Mesendoderm (in vitro differentiated cells): ENCODE measurements around the gene DSE.
A peak's percentile ranks its signal among the peaks of the same experiment; 100 is the strongest.

Experiments used
- DNase-seq: peaks from one replicate; pipeline ENCODE4 v3.0.0; 2013
- H2AK5ac ChIP-seq: 2 replicates; pipeline ENCODE4 v1.6.1; 2013; ENCODE audit warnings: low read length, inconsistent platforms
- H2BK120ac ChIP-seq: 2 replicates; pipeline ENCODE4 v1.6.1; 2013; ENCODE audit warnings: low read depth, mild to moderate bottlenecking, low read length, moderate library complexity, mixed read lengths
- H2BK15ac ChIP-seq: replicated peaks from 2 replicates; pipeline ENCODE4 v1.6.1; 2013; ENCODE audit warnings: low read depth, mild to moderate bottlenecking, moderate library complexity
- H2BK5ac ChIP-seq: 2 replicates; pipeline ENCODE4 v1.6.1; 2013; ENCODE audit warnings: low read length, inconsistent platforms
- H3K18ac ChIP-seq: 2 replicates; pipeline ENCODE4 v1.6.1; 2013; ENCODE audit warnings: mild to moderate bottlenecking, low read length, mixed read lengths
- H3K23ac ChIP-seq: one replicate; pipeline ENCODE4 v1.6.1; 2013; ENCODE audit warnings: low read length
- H3K27ac ChIP-seq: 2 replicates; pipeline ENCODE4 v1.5.1; 2013; ENCODE audit warnings: low read depth, mild to moderate bottlenecking, inconsistent platforms, low read length, moderate library complexity
- H3K27me3 ChIP-seq: 2 replicates; pipeline ENCODE4 v1.6.1; 2013; ENCODE audit warnings: low read length, control low read depth, mild to moderate bottlenecking, inconsistent platforms; ENCODE audit not compliant: insufficient read depth, poor library complexity
- H3K36me3 ChIP-seq: 2 replicates; pipeline ENCODE4 v1.6.1; 2013; ENCODE audit warnings: low read length, inconsistent platforms; ENCODE audit not compliant: control insufficient read depth, insufficient read depth
- H3K4ac ChIP-seq: one replicate; pipeline ENCODE4 v1.6.1; 2013; ENCODE audit warnings: low read depth, mild to moderate bottlenecking, low read length, moderate library complexity
- H3K4me1 ChIP-seq: 2 replicates; pipeline ENCODE4 v1.6.1; 2013; ENCODE audit warnings: low read depth, low read length, inconsistent platforms; ENCODE audit not compliant: control insufficient read depth
- H3K4me2 ChIP-seq: 2 replicates; pipeline ENCODE4 v1.6.1; 2013; ENCODE audit warnings: low read length
- H3K4me3 ChIP-seq: 2 replicates; pipeline ENCODE4 v1.5.1; 2013; ENCODE audit warnings: mild to moderate bottlenecking, low read length
- H3K56ac ChIP-seq: one replicate; pipeline ENCODE4 v1.6.1; 2013; ENCODE audit warnings: low read length
- H3K79me1 ChIP-seq: 2 replicates; pipeline ENCODE4 v1.6.1; 2013; ENCODE audit warnings: low read length, inconsistent platforms
- H3K79me2 ChIP-seq: 2 replicates; pipeline ENCODE4 v1.6.1; 2013; ENCODE audit warnings: mild to moderate bottlenecking, low read length; ENCODE audit not compliant: control insufficient read depth, insufficient read depth
- H3K9ac ChIP-seq: 2 replicates; pipeline ENCODE4 v1.6.1; 2013; ENCODE audit warnings: low read length, inconsistent platforms
- H4K5ac ChIP-seq: one replicate; pipeline ENCODE4 v1.6.1; 2013; ENCODE audit warnings: low read length
- H4K8ac ChIP-seq: one replicate; pipeline ENCODE4 v1.6.1; 2013; ENCODE audit warnings: low read depth, mild to moderate bottlenecking, control low read depth, low read length, moderate library complexity
- WGBS: extraction: QIAGEN DNeasy Blood & Tissue Kit; methylation state at CpG from one replicate; pipeline ENCODE4 v1.1.7; 2013; ENCODE audit warnings: low lambda C conversion rate, missing lambda C conversion rate; ENCODE audit not compliant: insufficient coverage; ENCODE audit errors: extremely low coverage; 5-methylcytosine and 5-hydroxymethylcytosine counted together

Gene DSE

GRCh38 chr6:116406678-116407345, 36.1 kb downstream of the DSE start:
- H3K4me1 ChIP-seq: no peaks in the 10 kb centered on the region
- H3K79me1 ChIP-seq: peaks cover 12% of the 10 kb centered on the region
- peaks cover 12% of the 10 kb centered on the region for H3K79me2 ChIP-seq
- no peak overlapping the region for H3K9ac ChIP-seq
- DNase-seq: no peak
- H3K27ac ChIP-seq: no peak overlapping the region
- no peak overlapping the region for H3K4me2 ChIP-seq
- 100% methylated on average over 1 of the region's 4 CpGs for WGBS
- no peak overlapping the region for H3K23ac ChIP-seq
- no peak overlapping the region for H2BK5ac ChIP-seq
- H4K5ac ChIP-seq: no peak overlapping the region
- no peak overlapping the region for H2BK15ac ChIP-seq
- no peak overlapping the region for H3K18ac ChIP-seq
- H3K4me3 ChIP-seq: no peak overlapping the region
- peak overlapping the region; percentile 12 for H3K4ac ChIP-seq
- H3K36me3 ChIP-seq: no peaks in the 10 kb centered on the region
- H3K56ac ChIP-seq: no peak overlapping the region
- no peak overlapping the region for H2BK120ac ChIP-seq
- H2AK5ac ChIP-seq: no peak overlapping the region
- H3K27me3 ChIP-seq: no peaks in the 10 kb centered on the region
- no peak overlapping the region for H4K8ac ChIP-seq

- no peak overlapping the region for H3K4ac ChIP-seq
- H3K56ac ChIP-seq: no peak overlapping the region
- no peak overlapping the region for H3K4me3 ChIP-seq
- H2BK5ac ChIP-seq: no peak overlapping the region
- no peak overlapping the region for H3K9ac ChIP-seq
- peaks cover 17% of the 10 kb centered on the region for H3K79me2 ChIP-seq
- no peak for DNase-seq
- no peak overlapping the region for H4K5ac ChIP-seq
- H4K8ac ChIP-seq: no peak overlapping the region
- H3K18ac ChIP-seq: no peak overlapping the region
- peaks cover 18% of the 10 kb centered on the region for H3K79me1 ChIP-seq
- H2BK15ac ChIP-seq: no peak overlapping the region
- H3K4me1 ChIP-seq: no peaks in the 10 kb centered on the region
- no peak overlapping the region for H3K23ac ChIP-seq
- H3K36me3 ChIP-seq: no peaks in the 10 kb centered on the region
- H3K27me3 ChIP-seq: no peaks in the 10 kb centered on the region
- no peak overlapping the region for H2BK120ac ChIP-seq
- H3K27ac ChIP-seq: no peak overlapping the region
- no peak overlapping the region for H3K4me2 ChIP-seq
- no peak overlapping the region for H2AK5ac ChIP-seq
- no CpG with 5 or more reads among the region's 4 CpGs for WGBS
Measured at GRCh38 chr6:116408491-116408890, 37.7 kb downstream of the DSE start.

- Histone ChIP-seq H3K4me2 (no peak overlapping the region), H3K36me3 (no peaks in the 10 kb centered on the region), H3K23ac (no peak overlapping the region), H3K9ac (no peak overlapping the region), H4K8ac (no peak overlapping the region), H2BK120ac (no peak overlapping the region), H2BK15ac (no peak overlapping the region), H3K18ac (no peak overlapping the region), H3K27ac (no peak overlapping the region), H3K27me3 (no peaks in the 10 kb centered on the region), H3K79me2 (peaks cover 17% of the 10 kb centered on the region), H3K4me1 (no peaks in the 10 kb centered on the region), H2BK5ac (no peak overlapping the region), H3K4ac (no peak overlapping the region), H4K5ac (no peak overlapping the region), H2AK5ac (no peak overlapping the region), H3K79me1 (peaks cover 18% of the 10 kb centered on the region), H3K4me3 (no peak overlapping the region), H3K56ac (no peak overlapping the region)
- DNase-seq: no peak
- no CpG with 5 or more reads among the region's 3 CpGs for WGBS
Measured at GRCh38 chr6:116409756-116410155, 39.0 kb downstream of the DSE start.

- Histone ChIP-seq H4K8ac (no peak overlapping the region), H3K4me2 (no peak overlapping the region), H2BK15ac (no peak overlapping the region), H3K79me1 (peaks cover 16% of the 10 kb centered on the region), H3K23ac (no peak overlapping the region), H3K9ac (no peak overlapping the region), H2BK120ac (no peak overlapping the region), H3K79me2 (peaks cover 17% of the 10 kb centered on the region), H3K56ac (no peak overlapping the region), H3K4me1 (no peaks in the 10 kb centered on the region), H2BK5ac (no peak overlapping the region), H4K5ac (no peak overlapping the region), H3K27ac (no peak overlapping the region), H2AK5ac (no peak overlapping the region), H3K18ac (no peak overlapping the region), H3K4me3 (no peak overlapping the region), H3K36me3 (no peaks in the 10 kb centered on the region), H3K27me3 (no peaks in the 10 kb centered on the region), H3K4ac (no peak overlapping the region)
- DNase-seq: no peak
- no CpG with 5 or more reads among the region's 4 CpGs for WGBS
Measured at GRCh38 chr6:116411284-116411623, 40.5 kb downstream of the DSE start.

GRCh38 chr6:116412270-116412669, 41.5 kb downstream of the DSE start:
- Histone ChIP-seq H3K27me3 (no peaks in the 10 kb centered on the region), H3K9ac (no peak overlapping the region), H3K79me1 (peaks cover 14% of the 10 kb centered on the region), H3K27ac (no peak overlapping the region), H2AK5ac (no peak overlapping the region), H3K4me1 (no peaks in the 10 kb centered on the region), H3K4me2 (no peak overlapping the region), H4K5ac (no peak overlapping the region), H3K79me2 (peaks cover 14% of the 10 kb centered on the region), H3K36me3 (no peaks in the 10 kb centered on the region), H2BK5ac (no peak overlapping the region), H3K4me3 (no peak overlapping the region), H3K18ac (no peak overlapping the region), H2BK120ac (no peak overlapping the region), H3K56ac (no peak overlapping the region), H4K8ac (no peak overlapping the region), H3K23ac (no peak overlapping the region), H3K4ac (no peak overlapping the region), H2BK15ac (no peak overlapping the region)
- peak; percentile 17 for DNase-seq

GRCh38 chr6:116413357-116413756, 42.6 kb downstream of the DSE start:
- no peak overlapping the region for H3K4ac ChIP-seq
- H3K9ac ChIP-seq: no peak overlapping the region
- no peak overlapping the region for H3K18ac ChIP-seq
- no peak overlapping the region for H4K8ac ChIP-seq
- H2AK5ac ChIP-seq: no peak overlapping the region
- H3K23ac ChIP-seq: no peak overlapping the region
- DNase-seq: no peak
- no peak overlapping the region for H4K5ac ChIP-seq
- H2BK5ac ChIP-seq: no peak overlapping the region
- peaks cover 10% of the 10 kb centered on the region for H3K79me2 ChIP-seq
- H3K4me3 ChIP-seq: no peak overlapping the region
- H2BK120ac ChIP-seq: no peak overlapping the region
- WGBS: no CpG with 5 or more reads among the region's 1 CpG
- no peaks in the 10 kb centered on the region for H3K36me3 ChIP-seq
- no peaks in the 10 kb centered on the region for H3K27me3 ChIP-seq
- H2BK15ac ChIP-seq: no peak overlapping the region
- no peak overlapping the region for H3K4me2 ChIP-seq
- H3K56ac ChIP-seq: no peak overlapping the region
- peaks cover 14% of the 10 kb centered on the region for H3K79me1 ChIP-seq
- H3K27ac ChIP-seq: no peak overlapping the region
- H3K4me1 ChIP-seq: no peaks in the 10 kb centered on the region
